Peyer's patch (tissue), 4 donors: Measurements from ENCODE around the gene AP4E1.

Experiments used
- POLR2A ChIP-seq, 2 donors: fragments of 450-650 bp; IDR thresholded peaks; one replicate each; pipeline ENCODE4 v1.5.1; 2017; ENCODE audit warnings: antibody characterized with exemption in 2 of 2, mild to moderate bottlenecking in 2 of 2, moderate library complexity in 2 of 2
- TF ChIP-seq, protein P1 (sequence below), 6 experiments: fragments of 450-650 bp in 4 of 6; fragments of 200-600 bp in 2 of 6; sonication (generic) in 1 of 6; IDR thresholded peaks; one replicate each; pipeline ENCODE4 v1.5.1; 2017 to 2019; ENCODE audit warnings: antibody characterized with exemption in 6 of 6, mild to moderate bottlenecking in 3 of 6, moderate library complexity in 1 of 6

- TF ChIP-seq, protein P1, sequence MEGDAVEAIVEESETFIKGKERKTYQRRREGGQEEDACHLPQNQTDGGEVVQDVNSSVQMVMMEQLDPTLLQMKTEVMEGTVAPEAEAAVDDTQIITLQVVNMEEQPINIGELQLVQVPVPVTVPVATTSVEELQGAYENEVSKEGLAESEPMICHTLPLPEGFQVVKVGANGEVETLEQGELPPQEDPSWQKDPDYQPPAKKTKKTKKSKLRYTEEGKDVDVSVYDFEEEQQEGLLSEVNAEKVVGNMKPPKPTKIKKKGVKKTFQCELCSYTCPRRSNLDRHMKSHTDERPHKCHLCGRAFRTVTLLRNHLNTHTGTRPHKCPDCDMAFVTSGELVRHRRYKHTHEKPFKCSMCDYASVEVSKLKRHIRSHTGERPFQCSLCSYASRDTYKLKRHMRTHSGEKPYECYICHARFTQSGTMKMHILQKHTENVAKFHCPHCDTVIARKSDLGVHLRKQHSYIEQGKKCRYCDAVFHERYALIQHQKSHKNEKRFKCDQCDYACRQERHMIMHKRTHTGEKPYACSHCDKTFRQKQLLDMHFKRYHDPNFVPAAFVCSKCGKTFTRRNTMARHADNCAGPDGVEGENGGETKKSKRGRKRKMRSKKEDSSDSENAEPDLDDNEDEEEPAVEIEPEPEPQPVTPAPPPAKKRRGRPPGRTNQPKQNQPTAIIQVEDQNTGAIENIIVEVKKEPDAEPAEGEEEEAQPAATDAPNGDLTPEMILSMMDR (IDR thresholded peaks at IDR 0.05), result no peak
- no peak for TF ChIP-seq POLR2A (IDR thresholded peaks at IDR 0.05)
Measured at GRCh38 chr15:51049081-51049480, 140.6 kb downstream of the AP4E1 start.
